ENCODE measurements around the gene DLL4. TPM values are rescaled to one million over a fixed set of nuclear protein-coding genes. Genes with fewer than 3 reads are reported as not detected.

The DLL4 gene
- total RNA-seq, 3 donors from 2014 or later, result 9.4 to 23.0 (median 15.6) TPM

GRCh38 chr15:40937762-40938535, 8.8 kb downstream of the DLL4 start:
- ATAC-seq (peak; percentile 9), DNase-seq (no peak)
- peaks cover 12% of the 10 kb centered on the region for H3K4me1 ChIP-seq (ENCODE audit: low read depth)
- H3K9me3 ChIP-seq, result no peaks in the 10 kb centered on the region
- no peaks in the 10 kb centered on the region for H3K36me3 ChIP-seq (ENCODE audit: low read depth)
- TF ChIP-seq CTCF (IDR thresholded peaks at IDR 0.05), result no peak
- intact Hi-C loops (cut with DNase I, micrococcal nuclease), result no loop called here
- H3K4me3 ChIP-seq, result no peak overlapping the region

- H3K4me1 ChIP-seq (ENCODE audit: low read depth), result peaks cover 12% of the 10 kb centered on the region
- TF ChIP-seq CTCF (IDR thresholded peaks at IDR 0.05), result no peak
- no peak for ATAC-seq
- no peaks in the 10 kb centered on the region for H3K36me3 ChIP-seq (ENCODE audit: low read depth)
- intact Hi-C loops (cut with DNase I, micrococcal nuclease), result no loop called here
- no peaks in the 10 kb centered on the region for H3K9me3 ChIP-seq
- no peak overlapping the region for H3K4me3 ChIP-seq
- no peak for DNase-seq
Measured at GRCh38 chr15:40938536-40938870, 9.4 kb downstream of the DLL4 start.

GRCh38 chr15:40940296-40940801, 11.2 kb downstream of the DLL4 start:
- Histone ChIP-seq H3K4me1 (ENCODE audit: low read depth) (peaks cover 9% of the 10 kb centered on the region), H3K4me3 (no peak overlapping the region), H3K36me3 (ENCODE audit: low read depth) (no peaks in the 10 kb centered on the region), H3K9me3 (no peaks in the 10 kb centered on the region)
- ATAC-seq, result no peak
- TF ChIP-seq CTCF (IDR thresholded peaks at IDR 0.05), result no peak
- intact Hi-C loops (cut with DNase I, micrococcal nuclease), result loop anchor here in 1 of 2 donors (10.0 kb wide), 1 partner anchor 74 kb away; no protein-coding TSS in a partner anchor
- DNase-seq, result no peak

- no peak for TF ChIP-seq CTCF (IDR thresholded peaks at IDR 0.05)
- H3K4me1 ChIP-seq (ENCODE audit: low read depth), result peaks cover 9% of the 10 kb centered on the region
- ATAC-seq (peak; percentile 1), DNase-seq (no peak)
- no peak overlapping the region for H3K4me3 ChIP-seq
- intact Hi-C loops (cut with DNase I, micrococcal nuclease), result loop anchor here in 1 of 2 donors (10.0 kb wide), 1 partner anchor 74 kb away; no protein-coding TSS in a partner anchor
- H3K9me3 ChIP-seq, result no peaks in the 10 kb centered on the region
- H3K36me3 ChIP-seq (ENCODE audit: low read depth), result no peaks in the 10 kb centered on the region
Measured at GRCh38 chr15:40941068-40941527, 12.0 kb downstream of the DLL4 start.

- Histone ChIP-seq H3K9me3 (no peaks in the 10 kb centered on the region), H3K4me3 (peak overlapping the region; percentile 28), H3K4me1 (ENCODE audit: low read depth) (peaks cover 9% of the 10 kb centered on the region), H3K36me3 (ENCODE audit: low read depth) (no peaks in the 10 kb centered on the region)
- DNase-seq (peak; percentile 84 to 91 (median 88)), ATAC-seq (peak; percentile 91)
- TF ChIP-seq CTCF (IDR thresholded peaks at IDR 0.05), result peak; percentile 74
- intact Hi-C loops (cut with DNase I, micrococcal nuclease), result loop anchor here in 1 of 2 donors (10.0 kb wide), 1 partner anchor 73 kb away; no protein-coding TSS in a partner anchor
Measured at GRCh38 chr15:40941528-40942336, 12.6 kb downstream of the DLL4 start.
